ENCODE results near the gene NAV1. TPM values are rescaled to one million over a fixed set of nuclear protein-coding genes. Genes with fewer than 3 reads are reported as not detected.

Gene NAV1
- total and polyA plus RNA-seq, 9 of the 15 experiments (the other 6 are each of a cell fraction or from before 2014, with no cell fraction given): 0.91 to 16.8 (median 3.2) TPM

DNA sequence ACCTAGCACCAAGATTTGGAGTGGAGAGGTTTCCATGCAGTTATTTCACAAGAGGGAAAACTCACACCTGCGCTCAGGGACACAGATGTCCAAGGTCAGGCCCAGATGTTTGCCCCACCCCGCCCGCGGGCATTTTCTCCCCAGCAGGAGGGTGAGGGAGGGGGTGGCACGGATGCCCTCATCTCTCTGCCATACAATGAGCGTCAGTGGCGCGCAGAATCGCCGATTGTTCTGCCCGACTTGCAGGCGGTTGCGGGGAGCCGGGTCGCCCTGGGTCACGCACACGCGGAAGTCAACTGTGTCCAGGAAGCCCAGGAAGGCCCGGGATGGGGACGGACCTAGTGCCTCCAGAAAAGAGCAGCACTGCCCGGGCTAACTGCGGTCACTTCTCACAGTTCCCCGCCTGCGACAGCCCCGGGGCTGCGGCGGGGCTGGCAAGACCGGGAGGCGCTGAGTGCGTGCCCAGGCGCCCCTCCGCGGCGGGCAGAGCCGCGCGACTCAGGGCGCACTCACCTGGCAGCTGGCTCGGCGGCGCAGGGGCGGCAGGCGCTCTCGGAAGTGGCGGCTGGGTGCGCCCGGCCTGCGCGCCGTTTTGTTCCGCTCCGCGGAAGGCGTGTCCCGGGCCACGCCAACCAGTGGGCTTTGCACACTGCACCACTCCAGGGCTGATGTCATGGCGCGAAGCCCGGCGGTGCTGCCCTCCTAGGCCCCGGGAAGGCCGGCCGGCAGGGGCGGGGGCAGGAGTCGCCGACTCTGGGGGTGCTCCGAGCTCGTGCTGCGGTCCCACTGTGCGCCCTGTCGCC lies 32.2 kb upstream of the NAV1 start, which contains the start of gene CSRP1 (continued):
- no peak for TF ChIP-seq HNRNPLL (IDR thresholded peaks at IDR 0.05; ENCODE audit: low read depth, low read length, poor library complexity, severe bottlenecking)
- TF ChIP-seq, protein P1, sequence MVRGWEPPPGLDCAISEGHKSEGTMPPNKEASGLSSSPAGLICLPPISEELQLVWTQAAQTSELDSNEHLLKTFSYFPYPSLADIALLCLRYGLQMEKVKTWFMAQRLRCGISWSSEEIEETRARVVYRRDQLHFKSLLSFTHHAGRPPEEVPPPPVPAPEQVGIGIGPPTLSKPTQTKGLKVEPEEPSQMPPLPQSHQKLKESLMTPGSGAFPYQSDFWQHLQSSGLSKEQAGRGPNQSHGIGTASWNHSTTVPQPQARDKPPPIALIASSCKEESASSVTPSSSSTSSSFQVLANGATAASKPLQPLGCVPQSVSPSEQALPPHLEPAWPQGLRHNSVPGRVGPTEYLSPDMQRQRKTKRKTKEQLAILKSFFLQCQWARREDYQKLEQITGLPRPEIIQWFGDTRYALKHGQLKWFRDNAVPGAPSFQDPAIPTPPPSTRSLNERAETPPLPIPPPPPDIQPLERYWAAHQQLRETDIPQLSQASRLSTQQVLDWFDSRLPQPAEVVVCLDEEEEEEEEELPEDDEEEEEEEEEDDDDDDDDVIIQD (CRISPR knock-in tag; IDR thresholded peaks at IDR 0.05): no peak
- TF ChIP-seq ATF7 (IDR thresholded peaks at IDR 0.05): peak; percentile 91
- no peak for TF ChIP-seq RUNX1 (IDR thresholded peaks at IDR 0.05; ENCODE audit: low read depth)
- TF ChIP-seq PTRF (tag; IDR thresholded peaks at IDR 0.05): no peak
- TF ChIP-seq, protein P2, sequence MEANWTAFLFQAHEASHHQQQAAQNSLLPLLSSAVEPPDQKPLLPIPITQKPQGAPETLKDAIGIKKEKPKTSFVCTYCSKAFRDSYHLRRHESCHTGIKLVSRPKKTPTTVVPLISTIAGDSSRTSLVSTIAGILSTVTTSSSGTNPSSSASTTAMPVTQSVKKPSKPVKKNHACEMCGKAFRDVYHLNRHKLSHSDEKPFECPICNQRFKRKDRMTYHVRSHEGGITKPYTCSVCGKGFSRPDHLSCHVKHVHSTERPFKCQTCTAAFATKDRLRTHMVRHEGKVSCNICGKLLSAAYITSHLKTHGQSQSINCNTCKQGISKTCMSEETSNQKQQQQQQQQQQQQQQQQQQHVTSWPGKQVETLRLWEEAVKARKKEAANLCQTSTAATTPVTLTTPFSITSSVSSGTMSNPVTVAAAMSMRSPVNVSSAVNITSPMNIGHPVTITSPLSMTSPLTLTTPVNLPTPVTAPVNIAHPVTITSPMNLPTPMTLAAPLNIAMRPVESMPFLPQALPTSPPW (CRISPR knock-in tag; IDR thresholded peaks at IDR 0.05): peak; percentile 37
- no peak for TF ChIP-seq ZNF778 (CRISPR knock-in tag; IDR thresholded peaks at IDR 0.05)
- TF ChIP-seq, protein P3, sequence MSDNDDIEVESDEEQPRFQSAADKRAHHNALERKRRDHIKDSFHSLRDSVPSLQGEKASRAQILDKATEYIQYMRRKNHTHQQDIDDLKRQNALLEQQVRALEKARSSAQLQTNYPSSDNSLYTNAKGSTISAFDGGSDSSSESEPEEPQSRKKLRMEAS (CRISPR knock-in tag; IDR thresholded peaks at IDR 0.05): peak; percentile 70
- no peak for TF ChIP-seq ZNF561 (CRISPR knock-in tag; conservative IDR thresholded peaks at IDR 0.05)
- TF ChIP-seq SNRNP70 (optimal IDR thresholded peaks at IDR 0.05; ENCODE audit: low read depth, low read length): no peak
- no peak for TF ChIP-seq DIDO1 (tag; IDR thresholded peaks at IDR 0.05; ENCODE audit: low read depth)
- no peak for TF ChIP-seq RBM22 (IDR thresholded peaks at IDR 0.05; ENCODE audit: low read depth, low read length, poor library complexity, severe bottlenecking)
- TF ChIP-seq MEF2A (IDR thresholded peaks at IDR 0.05; ENCODE audit: control insufficient read depth, low read depth, low read length): no peak
- no peak for TF ChIP-seq ZNF239 (CRISPR knock-in tag; IDR thresholded peaks at IDR 0.05)
- TF ChIP-seq, protein P4, sequence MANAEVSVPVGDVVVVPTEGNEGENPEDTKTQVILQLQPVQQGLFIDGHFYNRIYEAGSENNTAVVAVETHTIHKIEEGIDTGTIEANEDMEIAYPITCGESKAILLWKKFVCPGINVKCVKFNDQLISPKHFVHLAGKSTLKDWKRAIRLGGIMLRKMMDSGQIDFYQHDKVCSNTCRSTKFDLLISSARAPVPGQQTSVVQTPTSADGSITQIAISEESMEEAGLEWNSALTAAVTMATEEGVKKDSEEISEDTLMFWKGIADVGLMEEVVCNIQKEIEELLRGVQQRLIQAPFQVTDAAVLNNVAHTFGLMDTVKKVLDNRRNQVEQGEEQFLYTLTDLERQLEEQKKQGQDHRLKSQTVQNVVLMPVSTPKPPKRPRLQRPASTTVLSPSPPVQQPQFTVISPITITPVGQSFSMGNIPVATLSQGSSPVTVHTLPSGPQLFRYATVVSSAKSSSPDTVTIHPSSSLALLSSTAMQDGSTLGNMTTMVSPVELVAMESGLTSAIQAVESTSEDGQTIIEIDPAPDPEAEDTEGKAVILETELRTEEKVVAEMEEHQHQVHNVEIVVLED (CRISPR knock-in tag; IDR thresholded peaks at IDR 0.05): 0 out of 2 replicates have a peak, but pooled peaks have one; percentile 9

All from K562 (cell line).